Left kidney (tissue), 2 donors: ENCODE data around the gene RAB3A. TPM values are rescaled to one million over a fixed set of nuclear protein-coding genes. Genes with fewer than 3 reads are reported as not detected.

ENCODE experiments used
- DNase-seq: peaks from one replicate; pipeline ENCODE4 v3.0.0-alpha.2; 2013
- polyA plus RNA-seq: library from polyadenylated mRNA; unstranded; fragments of 120-200 nt; gene quantifications from one replicate; pipeline ENCODE4 v1.2.1, GENCODE V29; 2013; ENCODE audit not compliant: insufficient read length

Gene RAB3A
- polyA plus RNA-seq, 1 donor, result 3.8 TPM

DNA sequence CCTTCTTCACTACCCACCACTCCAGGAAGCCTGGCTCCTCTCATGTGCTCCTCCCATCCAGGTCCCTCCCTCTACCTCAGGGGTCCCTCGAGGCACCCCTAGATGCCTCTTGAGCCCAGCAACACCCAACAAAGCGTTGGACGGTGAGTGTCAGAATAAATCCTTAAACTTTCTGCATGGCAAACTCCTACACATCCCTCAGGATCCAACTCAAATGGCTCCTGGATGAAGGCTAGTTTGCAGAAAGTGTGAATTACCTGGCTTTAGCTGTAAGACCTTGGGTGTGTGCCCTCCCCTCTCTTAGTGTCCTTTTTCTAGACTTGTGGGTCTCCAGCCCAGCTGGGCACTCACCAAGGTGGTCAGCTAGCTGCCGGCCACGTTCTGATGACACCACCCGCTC lies 5.5 kb downstream of the RAB3A start:
- no peak for DNase-seq

DNA sequence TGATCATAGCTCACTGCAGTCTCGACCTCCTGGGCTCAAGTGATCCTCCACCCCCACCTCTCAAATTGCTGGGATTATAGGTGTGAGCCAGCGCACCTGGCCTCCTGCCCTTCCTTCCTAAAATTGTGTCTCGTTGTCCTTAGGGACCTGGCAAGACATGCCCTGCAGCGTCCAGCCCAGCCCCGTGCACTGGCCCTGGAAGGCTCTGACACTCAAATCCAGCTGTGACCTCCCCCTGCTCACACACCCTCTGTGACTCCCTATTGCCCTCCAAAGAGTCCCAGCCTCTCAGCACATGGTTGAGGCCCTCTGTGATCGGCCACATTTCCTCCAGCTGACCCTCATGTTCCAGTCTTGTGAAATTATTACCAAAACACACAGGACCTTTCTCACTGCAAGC lies 5.9 kb downstream of the RAB3A start:
- DNase-seq, result no peak

GRCh38 chr19:18197306-18197705 lies 6.5 kb downstream of the RAB3A start:
- DNase-seq, result no peak

GRCh38 chr19:18196511-18196845 lies 7.4 kb downstream of the RAB3A start:
- no peak for DNase-seq

GRCh38 chr19:18194554-18195238 lies 9.1 kb downstream of the RAB3A start:
- DNase-seq, result no peak

- DNase-seq, result no peak
These were observed 9.7 kb downstream of the RAB3A start for GRCh38 chr19:18194181-18194530.

DNA sequence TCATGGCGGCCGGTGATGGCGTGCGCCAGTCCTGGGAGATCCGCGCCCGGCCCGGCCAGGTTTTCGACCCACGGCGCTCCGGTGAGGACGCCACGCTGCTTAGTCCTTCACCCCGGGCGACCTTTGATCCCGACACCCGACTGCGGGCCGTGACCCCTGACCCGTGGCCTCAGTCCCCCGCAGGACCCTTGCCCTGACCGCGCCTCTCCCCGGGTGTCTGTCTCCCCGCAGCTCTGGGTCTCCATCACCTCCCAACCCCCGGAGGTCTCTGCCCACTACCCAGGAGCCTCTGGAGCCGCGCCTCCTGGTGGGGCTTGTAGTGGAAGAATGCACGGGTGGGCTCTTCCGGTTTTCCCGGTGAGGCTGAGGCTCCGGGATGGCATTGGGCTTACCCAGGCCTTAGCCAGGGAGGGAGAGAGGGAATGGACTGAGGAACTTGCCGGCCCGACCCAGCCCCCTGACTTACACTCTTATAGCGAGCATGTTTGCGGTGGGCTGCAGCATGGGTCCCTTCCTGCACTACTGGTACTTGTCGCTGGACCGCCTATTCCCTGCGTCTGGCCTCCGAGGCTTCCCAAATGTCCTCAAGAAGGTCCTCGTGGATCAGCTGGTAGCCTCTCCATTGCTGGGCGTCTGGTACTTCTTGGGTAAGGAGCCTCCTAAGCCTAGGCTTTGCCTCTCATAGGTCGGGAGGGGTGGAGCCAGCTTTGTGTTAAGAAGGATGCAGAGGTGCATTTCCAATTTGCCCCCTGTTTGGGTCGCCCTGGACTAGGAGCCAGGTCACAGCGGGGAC lies 10.3 kb downstream of the RAB3A start:
- no peak for DNase-seq

- peak; percentile 100 for DNase-seq
These were observed 11.0 kb downstream of the RAB3A start, which contains the start of gene MPV17L2 for GRCh38 chr19:18192673-18193387. Gene MPV17L2 (plus strand): TSS chr19:18193218. CDS start chr19:18193282, 64 bp downstream.

DNA sequence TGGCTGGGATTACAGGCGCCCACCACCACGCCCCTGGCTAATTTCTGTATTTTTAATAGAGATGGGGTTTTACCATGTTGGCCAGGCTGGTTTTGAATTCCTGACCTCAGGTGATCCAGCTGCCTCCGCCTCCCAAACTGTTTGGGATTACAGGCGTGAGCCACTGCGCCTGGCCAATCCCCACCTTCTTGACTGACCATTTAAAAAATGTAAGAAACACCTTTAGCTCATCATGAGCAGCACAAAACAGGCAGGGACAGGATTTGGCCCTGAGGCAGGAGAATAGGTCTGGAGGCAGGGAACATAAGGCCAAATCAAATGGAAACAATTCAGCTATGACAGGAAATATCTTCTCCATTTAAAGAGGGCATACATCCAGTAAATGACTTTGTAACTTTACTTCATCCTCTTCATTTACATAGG lies 12.2 kb downstream of the RAB3A start:
- no peak for DNase-seq

DNA sequence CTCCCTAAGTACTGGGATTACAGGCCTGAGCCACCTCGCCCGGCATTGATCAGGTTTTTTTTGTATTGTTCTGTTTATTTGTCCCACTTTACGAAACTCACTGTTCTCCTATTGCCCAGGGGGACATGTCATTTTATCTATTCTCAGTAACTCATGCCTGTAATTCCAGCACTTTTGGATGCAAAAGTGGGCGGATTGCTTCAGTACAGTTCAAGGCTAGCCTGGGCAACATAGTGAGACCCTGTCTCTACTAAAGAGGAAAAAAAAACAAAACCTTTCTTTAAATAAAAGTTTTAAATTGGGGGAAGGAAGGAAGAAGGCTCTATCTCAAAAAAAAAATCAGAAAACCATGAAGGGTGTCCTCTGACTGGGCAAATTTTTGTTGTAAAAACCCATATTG lies 13.6 kb downstream of the RAB3A start:
- no peak for DNase-seq

GRCh38 chr19:18185538-18185937 lies 18.3 kb downstream of the RAB3A start:
- DNase-seq, result no peak

DNA sequence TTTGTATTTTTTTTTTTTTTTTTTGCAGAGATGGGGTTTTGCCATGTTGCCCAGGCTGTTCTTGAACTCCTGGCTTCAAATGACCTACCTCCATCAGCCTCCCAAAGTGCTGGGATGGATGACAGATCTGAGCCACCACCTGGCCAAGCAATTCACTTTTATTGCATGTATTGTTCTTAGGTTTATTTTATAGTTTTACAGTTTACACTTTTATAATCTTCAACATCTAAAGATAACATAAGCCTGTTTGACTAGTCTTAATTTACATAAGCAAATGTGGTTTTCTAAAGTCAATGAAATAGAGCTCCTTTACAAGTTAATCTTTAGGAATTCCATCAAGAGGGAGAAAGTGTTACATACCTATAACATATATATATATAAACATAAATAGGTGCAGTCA lies 20.3 kb downstream of the RAB3A start:
- no peak for DNase-seq

DNA sequence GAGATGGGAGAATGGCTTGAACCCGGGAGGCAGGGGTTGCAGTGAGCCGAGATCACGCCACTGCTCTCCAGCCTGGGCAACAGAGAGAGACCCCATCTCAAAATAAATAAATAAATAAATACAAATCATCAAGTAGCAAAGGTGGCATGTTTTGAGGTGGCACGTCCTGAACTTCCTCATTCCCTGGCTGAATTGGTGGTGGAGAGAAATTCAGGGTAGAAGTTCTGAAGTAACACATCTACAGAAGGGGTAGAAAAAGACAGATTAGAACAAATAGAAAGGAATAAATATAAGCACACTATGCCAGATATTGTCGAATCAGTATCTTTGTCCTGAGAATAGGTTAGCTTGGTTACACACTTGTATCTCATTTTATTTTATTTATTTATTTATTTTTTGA lies 23.9 kb downstream of the RAB3A start:
- DNase-seq, result no peak

GRCh38 chr19:18176367-18177310 lies 27.2 kb downstream of the RAB3A start:
- DNase-seq, result no peak

DNA sequence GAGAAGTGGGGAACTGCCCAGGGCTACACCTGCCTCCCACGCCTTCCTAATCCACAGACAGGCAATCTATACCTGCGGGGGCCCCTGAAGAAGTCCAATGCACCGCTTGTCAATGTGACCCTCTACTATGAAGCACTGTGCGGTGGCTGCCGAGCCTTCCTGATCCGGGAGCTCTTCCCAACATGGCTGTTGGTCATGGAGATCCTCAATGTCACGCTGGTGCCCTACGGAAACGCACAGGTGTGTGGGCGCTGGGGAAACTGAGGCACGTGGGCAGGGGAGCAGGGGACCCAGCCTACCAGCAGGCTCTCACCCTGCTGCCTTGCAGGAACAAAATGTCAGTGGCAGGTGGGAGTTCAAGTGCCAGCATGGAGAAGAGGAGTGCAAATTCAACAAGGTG lies 28.9 kb downstream of the RAB3A start:
- DNase-seq, result no peak

- DNase-seq, result peak; percentile 64
These were observed 30.1 kb downstream of the RAB3A start, which contains the start of gene IFI30 for GRCh38 chr19:18173572-18174288. Gene IFI30 (plus strand): TSS chr19:18173813. CDS start chr19:18173842, 29 bp downstream.

- DNase-seq, result no peak
These were observed 30.7 kb downstream of the RAB3A start for GRCh38 chr19:18173054-18173571.

DNA sequence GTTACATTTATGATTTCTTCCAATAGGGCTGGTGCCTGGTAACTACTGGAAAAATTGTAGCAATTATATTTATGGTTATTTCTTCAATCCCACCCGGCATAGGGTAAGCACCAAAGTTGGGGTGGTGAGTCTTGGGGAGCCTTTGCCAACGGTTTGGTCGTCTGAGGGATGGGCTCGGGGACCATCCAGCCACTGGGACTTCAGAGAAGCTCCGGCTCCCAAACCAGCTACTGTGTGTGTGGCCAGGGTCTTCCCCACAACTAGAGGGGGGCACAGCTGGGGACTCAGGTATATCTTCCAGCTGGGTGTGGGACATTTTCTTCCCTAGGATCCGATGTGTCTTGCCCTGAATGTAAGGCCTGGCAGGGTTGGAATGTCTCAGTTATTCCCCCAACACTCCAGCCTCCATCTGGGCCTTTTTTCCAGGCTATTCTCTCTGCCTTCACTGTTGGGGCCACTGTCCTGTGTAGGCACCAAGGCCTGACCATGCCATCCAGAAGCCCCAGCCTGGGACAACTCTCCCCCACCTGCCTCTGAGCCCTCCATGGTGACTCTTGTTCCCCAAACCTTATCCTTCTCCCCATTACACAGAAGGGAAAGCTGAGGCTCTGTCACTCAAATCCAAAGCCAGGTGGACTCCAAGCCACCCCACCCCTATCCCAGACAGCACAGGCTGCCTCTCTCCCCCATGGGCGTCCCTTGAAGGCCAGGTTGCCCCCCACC lies 31.4 kb downstream of the RAB3A start:
- no peak for DNase-seq

GRCh38 chr19:18171605-18172327 lies 32.1 kb downstream of the RAB3A start:
- DNase-seq, result no peak
